ENCODE results near the gene CAPN1. TPM values are rescaled to one million over a fixed set of nuclear protein-coding genes. Genes with fewer than 3 reads are reported as not detected.

Gene CAPN1
- total and polyA plus RNA-seq, 2 of the 13 experiments (the other 11 are each of a cell fraction or from before 2014, with no cell fraction given): 57.3 to 82.6 TPM

- TF ChIP-seq, protein P1, sequence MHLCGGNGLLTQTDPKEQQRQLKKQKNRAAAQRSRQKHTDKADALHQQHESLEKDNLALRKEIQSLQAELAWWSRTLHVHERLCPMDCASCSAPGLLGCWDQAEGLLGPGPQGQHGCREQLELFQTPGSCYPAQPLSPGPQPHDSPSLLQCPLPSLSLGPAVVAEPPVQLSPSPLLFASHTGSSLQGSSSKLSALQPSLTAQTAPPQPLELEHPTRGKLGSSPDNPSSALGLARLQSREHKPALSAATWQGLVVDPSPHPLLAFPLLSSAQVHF (CRISPR knock-in tag; IDR thresholded peaks at IDR 0.05): 0 out of 2 replicates have a peak, but pooled peaks have one; percentile 36
- no peak for TF ChIP-seq KLF6 (CRISPR knock-in tag; IDR thresholded peaks at IDR 0.05)
- TF ChIP-seq BCLAF1 (IDR thresholded peaks at IDR 0.05): no peak
- TF ChIP-seq TEF (CRISPR knock-in tag; IDR thresholded peaks at IDR 0.05): no peak
- TF ChIP-seq, protein P2, sequence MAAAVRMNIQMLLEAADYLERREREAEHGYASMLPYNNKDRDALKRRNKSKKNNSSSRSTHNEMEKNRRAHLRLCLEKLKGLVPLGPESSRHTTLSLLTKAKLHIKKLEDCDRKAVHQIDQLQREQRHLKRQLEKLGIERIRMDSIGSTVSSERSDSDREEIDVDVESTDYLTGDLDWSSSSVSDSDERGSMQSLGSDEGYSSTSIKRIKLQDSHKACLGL (CRISPR knock-in tag; IDR thresholded peaks at IDR 0.05): peak; percentile 91
- no peak; the same call in 1 of the 2 replicates for TF ChIP-seq CBX5 (CRISPR knock-in tag; IDR thresholded peaks at IDR 0.05; ENCODE audit: borderline replicate concordance)
- TF ChIP-seq ZNF20 (CRISPR knock-in tag; IDR thresholded peaks at IDR 0.05): no peak
- no peak for TF ChIP-seq KLF13 (CRISPR knock-in tag; IDR thresholded peaks at IDR 0.05)
- no peak for TF ChIP-seq ZNF713 (CRISPR knock-in tag; IDR thresholded peaks at IDR 0.05)
- no peak for TF ChIP-seq KLF15 (CRISPR knock-in tag; IDR thresholded peaks at IDR 0.05; ENCODE audit: borderline replicate concordance)
- TF ChIP-seq PITX1 (CRISPR knock-in tag; IDR thresholded peaks at IDR 0.05): peak; percentile 34; the same call in 1 of the 2 replicates
- TF ChIP-seq CBX2 (IDR thresholded peaks at IDR 0.05; ENCODE audit: low read depth, low read length): no peak
- no peak for TF ChIP-seq CBX2 (CRISPR knock-in tag; IDR thresholded peaks at IDR 0.05; ENCODE audit: low read depth)
- TF ChIP-seq JUND (CRISPR knock-in tag; IDR thresholded peaks at IDR 0.05): 0 out of 2 replicates have a peak, but pooled peaks have one; percentile 33
- TF ChIP-seq GTF2F1 (IDR thresholded peaks at IDR 0.05; ENCODE audit: low read length): no peak
- TF ChIP-seq KDM5A (IDR thresholded peaks at IDR 0.05; ENCODE audit: borderline replicate concordance, low read length): peak; percentile 92
- 0 out of 2 replicates have a peak, but pooled peaks have one; percentile 60 for TF ChIP-seq ZSCAN30 (CRISPR knock-in tag; IDR thresholded peaks at IDR 0.05)
- peak; percentile 92 for TF ChIP-seq ZFY (CRISPR knock-in tag; IDR thresholded peaks at IDR 0.05)
- TF ChIP-seq GABPB1 (CRISPR knock-in tag; IDR thresholded peaks at IDR 0.05): peak; percentile 98
- no peak; the same call in 1 of the 2 replicates for TF ChIP-seq RXRB (CRISPR knock-in tag; IDR thresholded peaks at IDR 0.05; ENCODE audit: borderline replicate concordance)
- TF ChIP-seq ZNF441 (CRISPR knock-in tag; IDR thresholded peaks at IDR 0.05; ENCODE audit: borderline replicate concordance): 0 out of 2 replicates have a peak, but pooled peaks have one; percentile 10
- TF ChIP-seq IRX3 (CRISPR knock-in tag; IDR thresholded peaks at IDR 0.05; ENCODE audit: borderline replicate concordance, low read depth): no peak
- TF ChIP-seq ZSCAN25 (CRISPR knock-in tag; IDR thresholded peaks at IDR 0.05): peak; percentile 81
- TF ChIP-seq, protein P3, sequence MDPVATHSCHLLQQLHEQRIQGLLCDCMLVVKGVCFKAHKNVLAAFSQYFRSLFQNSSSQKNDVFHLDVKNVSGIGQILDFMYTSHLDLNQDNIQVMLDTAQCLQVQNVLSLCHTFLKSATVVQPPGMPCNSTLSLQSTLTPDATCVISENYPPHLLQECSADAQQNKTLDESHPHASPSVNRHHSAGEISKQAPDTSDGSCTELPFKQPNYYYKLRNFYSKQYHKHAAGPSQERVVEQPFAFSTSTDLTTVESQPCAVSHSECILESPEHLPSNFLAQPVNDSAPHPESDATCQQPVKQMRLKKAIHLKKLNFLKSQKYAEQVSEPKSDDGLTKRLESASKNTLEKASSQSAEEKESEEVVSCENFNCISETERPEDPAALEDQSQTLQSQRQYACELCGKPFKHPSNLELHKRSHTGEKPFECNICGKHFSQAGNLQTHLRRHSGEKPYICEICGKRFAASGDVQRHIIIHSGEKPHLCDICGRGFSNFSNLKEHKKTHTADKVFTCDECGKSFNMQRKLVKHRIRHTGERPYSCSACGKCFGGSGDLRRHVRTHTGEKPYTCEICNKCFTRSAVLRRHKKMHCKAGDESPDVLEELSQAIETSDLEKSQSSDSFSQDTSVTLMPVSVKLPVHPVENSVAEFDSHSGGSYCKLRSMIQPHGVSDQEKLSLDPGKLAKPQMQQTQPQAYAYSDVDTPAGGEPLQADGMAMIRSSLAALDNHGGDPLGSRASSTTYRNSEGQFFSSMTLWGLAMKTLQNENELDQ (CRISPR knock-in tag; IDR thresholded peaks at IDR 0.05; ENCODE audit: borderline replicate concordance): peak; percentile 13; the same call in 1 of the 2 replicates
Observed at GRCh38 chr11:65134240-65134951, 47.3 kb upstream of the CAPN1 start, which contains the start of gene SYVN1 (continued).
